T-helper 2 cell (primary cell): Measurements from ENCODE around the gene CHN1.

Source experiments
- DNase-seq, 5 experiments: peaks; one replicate each; pipeline versions ENCODE4 v3.0.0 to v3.0.0-alpha.2; 2012 to 2022

The CHN1 gene

DNA sequence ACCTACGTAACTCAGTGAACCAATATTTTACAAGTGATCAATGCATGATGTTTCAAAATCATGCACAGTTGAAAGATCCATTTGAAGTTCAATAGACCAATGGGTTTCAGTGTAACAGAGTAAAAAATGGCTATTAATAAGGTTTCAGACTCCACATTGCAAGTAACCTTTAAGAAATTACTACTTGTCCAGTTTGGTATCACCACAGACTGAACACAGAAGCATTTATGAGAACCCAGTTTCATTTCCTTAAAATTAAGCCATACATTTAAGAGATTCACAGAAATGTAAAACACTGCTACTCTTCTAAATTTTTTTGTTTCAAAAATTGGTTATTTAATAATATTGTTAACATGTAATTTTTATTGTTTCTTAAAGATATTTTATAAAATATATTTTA is 142.0 kb downstream of the CHN1 start:
- no peak for DNase-seq

DNA sequence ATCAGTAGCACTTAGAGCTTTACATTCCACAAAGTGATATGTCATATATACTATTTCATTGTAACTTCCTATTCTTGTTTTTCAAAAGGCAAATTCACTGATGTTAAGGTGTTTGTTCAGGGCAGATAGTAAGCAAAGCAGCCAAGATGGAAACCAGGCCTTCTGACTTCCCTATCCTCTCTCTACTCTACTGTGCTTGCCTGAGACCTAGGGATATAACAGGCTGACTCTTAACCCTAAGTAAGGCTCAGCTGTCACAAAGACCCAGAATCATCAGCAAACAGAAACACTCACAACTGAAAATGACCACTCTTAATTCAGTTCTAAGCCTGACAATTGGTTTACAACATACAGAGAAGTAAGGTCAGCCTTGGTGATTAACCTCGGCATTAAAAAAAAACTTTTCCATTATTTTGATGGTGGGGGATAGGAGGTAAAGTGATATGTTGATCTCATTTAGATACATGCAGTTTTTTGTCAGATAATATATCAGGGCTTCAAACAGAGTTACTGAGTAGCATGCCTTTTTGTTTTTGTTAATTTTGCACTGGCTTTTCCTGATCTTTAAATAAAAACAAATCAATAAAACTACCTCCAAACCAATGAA is 145.5 kb downstream of the CHN1 start:
- DNase-seq, result no peak

- no peak for DNase-seq
Observed at GRCh38 chr2:174858745-174859144, 146.4 kb downstream of the CHN1 start.

DNA sequence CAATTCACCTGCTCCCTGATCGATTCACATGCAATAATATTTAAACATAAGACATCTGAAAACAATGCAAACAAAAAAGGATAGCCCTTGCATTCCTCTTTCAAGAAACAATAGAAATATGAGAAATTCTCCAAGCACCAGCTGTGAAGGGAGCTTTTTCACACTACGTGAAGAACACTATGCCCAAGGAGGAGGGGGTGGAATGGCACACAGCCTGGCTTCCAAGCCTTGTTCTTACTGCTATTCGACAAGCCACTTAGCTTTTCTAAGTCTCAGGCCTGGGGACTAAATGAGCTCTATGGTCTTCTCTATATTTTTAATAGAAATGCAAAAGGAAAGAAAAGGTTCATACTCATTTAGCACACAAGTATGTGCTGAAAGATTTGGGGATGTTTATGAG is 148.7 kb downstream of the CHN1 start:
- no peak for DNase-seq

DNA sequence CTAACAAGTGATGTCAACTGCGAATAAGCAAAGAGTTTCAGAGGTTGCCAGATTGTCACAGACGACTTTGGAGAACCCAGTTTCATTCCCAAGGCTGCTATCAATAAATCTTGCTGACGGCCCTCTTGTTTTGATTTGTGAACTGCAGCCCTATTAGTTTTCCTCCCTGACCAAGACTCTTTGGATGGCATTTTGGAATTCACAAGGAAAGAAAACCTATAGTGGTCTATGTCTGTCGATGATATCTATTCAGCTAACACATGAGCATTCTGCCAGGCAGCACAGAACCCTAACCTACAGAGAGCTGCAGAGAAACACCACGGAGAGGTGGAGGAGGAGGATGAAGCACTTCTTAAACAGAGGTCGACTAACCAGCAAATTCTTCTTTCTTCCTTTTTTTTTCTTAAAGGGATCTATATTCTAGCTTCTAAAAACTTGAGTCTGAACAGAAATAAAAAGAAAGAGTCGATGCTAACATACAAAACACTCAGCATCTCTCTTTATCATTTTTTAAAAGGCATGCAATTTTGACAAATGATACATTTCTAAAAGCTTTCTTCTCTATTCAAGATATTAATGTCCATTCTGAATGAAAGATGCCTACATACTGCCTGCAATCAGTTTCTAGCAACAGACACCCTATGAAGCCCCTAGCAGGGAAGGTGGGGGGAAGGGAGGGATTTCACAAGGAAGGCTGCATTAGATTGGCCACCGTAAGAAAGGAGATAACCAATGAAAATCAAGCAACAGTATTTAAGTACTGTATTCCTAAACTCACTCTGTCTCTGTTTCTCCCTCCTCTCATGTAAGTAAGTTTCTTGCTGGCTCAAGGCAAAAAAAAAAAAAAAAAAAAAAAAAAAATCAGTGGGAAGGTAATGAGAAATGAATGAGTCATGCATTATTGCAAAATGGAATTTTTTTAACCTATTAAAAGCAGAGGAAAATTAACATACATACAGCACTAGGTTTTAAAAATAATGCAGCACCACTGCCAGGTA is 157.9 kb downstream of the CHN1 start:
- DNase-seq, result no peak

DNA sequence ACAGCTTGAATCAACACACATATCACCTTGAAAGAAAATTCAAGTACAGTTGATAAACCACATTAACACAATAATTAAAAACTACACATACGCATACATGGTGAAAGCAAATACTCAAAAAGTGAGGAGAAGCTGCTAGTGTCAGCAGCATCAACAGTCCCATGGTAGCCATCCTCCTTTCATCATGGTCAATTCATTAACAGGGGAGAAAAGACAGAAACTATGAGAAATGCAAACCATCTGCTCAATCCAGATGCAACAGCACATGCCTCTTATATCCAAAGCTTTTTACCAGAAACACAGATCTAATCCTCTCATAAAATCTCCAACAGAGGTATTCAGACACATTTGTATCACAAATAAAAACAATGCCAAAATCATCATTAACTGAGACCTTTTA is 159.0 kb downstream of the CHN1 start:
- no peak for DNase-seq

GRCh38 chr2:174844295-174844708 is 160.9 kb downstream of the CHN1 start:
- DNase-seq, result no peak

- no peak for DNase-seq
Observed at GRCh38 chr2:174842496-174842895, 162.7 kb downstream of the CHN1 start.

- DNase-seq, result no peak
Observed at GRCh38 chr2:174841936-174842335, 163.2 kb downstream of the CHN1 start.

- no peak for DNase-seq
Observed at GRCh38 chr2:174841350-174841749, 163.8 kb downstream of the CHN1 start.

- no peak for DNase-seq
Observed at GRCh38 chr2:174840436-174840835, 164.7 kb downstream of the CHN1 start.

- DNase-seq, result no peak
Observed at GRCh38 chr2:174839662-174840061, 165.5 kb downstream of the CHN1 start.

DNA sequence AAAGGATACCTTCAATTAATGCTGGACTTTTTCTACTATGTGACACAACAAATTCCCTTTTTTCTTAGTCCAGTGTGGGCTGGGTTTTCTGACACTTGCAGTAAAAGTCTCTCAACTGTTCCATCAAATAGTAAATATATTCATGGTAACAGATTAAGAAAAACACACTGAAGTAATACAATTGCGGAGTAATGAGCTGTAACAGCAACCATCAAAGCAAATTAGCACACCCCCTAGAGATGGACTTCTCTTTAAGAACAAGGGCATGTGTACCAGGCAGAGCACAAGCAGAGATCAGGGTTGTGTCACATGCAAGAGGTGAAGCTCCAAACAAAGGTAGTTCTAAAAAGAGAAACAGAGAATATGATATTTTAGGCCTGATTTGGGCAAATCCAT is 168.2 kb downstream of the CHN1 start:
- no peak for DNase-seq

GRCh38 chr2:174836377-174836994 is 168.7 kb downstream of the CHN1 start:
- DNase-seq, result no peak

DNA sequence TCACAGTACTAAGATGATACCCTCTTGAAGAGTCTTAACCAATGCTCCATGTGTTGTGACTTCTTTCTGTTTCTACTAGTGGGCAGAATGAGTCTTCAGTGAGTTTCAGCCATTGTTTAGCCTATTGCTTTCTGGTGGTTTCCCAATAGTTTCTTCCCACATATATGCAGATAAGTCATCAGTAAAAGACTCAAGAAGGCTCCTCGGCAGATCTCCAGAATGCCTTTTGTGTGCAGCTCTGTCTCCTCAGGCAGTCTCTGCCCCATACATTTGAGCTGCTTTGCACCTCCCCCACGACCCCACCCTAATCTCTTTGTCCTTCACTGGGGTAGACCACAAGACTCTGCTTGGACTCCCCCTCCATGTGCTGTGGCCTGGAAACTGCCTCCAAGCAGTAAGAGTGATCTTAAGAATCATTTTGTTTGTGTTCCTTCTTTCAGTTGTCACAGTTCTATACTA is 169.4 kb downstream of the CHN1 start:
- peak in 2 of 5 experiments; percentile 5 to 22 for DNase-seq

- DNase-seq, result no peak
Observed at GRCh38 chr2:174833737-174834136, 171.4 kb downstream of the CHN1 start.

DNA sequence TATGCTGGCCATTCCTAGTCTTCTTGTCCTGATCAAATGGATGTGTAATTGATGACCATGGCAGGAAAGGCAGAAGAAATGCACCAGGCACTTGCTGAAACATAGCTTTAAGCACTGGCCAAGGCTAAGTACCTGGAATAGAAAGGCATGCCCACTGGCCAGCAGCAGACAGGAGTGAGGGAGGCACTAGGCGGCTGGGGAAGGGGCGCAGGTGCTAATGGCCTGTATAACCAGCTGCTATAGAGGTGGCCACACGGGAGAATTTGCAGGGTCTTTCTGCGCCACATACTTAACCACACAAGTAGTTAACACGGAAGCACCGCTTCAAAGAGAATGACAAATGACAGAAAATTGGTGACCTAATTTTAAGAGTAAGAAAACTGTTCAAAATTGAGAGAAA is 174.6 kb downstream of the CHN1 start:
- no peak for DNase-seq

DNA sequence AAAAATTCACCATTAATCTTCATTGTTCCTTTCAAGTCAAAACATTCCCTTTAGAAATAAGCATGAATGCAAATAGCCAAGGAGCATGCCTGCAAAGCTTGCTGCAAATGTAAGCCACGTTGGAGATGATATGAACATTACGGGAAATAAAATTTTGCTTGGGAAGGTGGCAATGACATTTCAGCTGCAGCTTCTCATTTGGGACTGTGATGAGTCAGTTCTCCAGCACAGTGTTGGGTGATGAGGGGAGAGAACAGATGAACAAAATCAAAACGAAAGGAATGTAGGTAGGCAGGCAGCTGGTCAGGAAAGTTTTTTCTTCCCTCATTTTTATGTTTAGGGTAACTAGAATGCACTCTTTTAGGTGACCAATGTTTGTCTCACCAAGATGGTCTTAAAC is 175.6 kb downstream of the CHN1 start:
- DNase-seq, result no peak

GRCh38 chr2:174827371-174828369 is 177.5 kb downstream of the CHN1 start:
- DNase-seq, result no peak

DNA sequence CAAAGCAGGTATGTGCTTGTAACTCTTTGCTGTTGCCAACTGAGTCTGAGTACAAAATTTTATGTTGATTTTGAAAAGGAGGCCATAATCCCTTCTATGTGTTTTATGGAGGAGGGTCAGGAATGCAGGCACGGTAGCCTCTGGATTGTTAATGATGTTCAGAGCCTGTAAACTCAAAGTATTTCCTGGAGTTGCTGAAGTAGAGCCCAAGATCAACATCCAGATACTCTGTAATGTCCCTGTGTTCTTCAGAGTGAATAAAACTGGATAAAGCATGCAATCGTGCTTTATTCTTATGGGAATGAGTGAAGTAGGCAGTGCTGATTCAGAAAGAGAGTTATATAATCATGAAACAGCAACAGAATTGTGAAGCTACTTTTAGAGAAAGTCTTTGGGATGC is 179.1 kb downstream of the CHN1 start:
- DNase-seq, result no peak

GRCh38 chr2:174824068-174824467 is 181.1 kb downstream of the CHN1 start:
- no peak for DNase-seq

GRCh38 chr2:174821628-174822027 is 183.6 kb downstream of the CHN1 start:
- no peak for DNase-seq
